GOT3 (cell line): ENCODE data around the gene CKS1B.
"Not testable (repeated sequence)": the region's sequence is repeated elsewhere in the genome, so short reads cannot be mapped to it uniquely, and the experiment has no call there.

Experiments used
- DNase-seq: peaks from one replicate; lab custom pipeline; 2025; ENCODE audit warnings: mixed read lengths; lab: John Stamatoyannopoulos, UW

The CKS1B gene

DNA sequence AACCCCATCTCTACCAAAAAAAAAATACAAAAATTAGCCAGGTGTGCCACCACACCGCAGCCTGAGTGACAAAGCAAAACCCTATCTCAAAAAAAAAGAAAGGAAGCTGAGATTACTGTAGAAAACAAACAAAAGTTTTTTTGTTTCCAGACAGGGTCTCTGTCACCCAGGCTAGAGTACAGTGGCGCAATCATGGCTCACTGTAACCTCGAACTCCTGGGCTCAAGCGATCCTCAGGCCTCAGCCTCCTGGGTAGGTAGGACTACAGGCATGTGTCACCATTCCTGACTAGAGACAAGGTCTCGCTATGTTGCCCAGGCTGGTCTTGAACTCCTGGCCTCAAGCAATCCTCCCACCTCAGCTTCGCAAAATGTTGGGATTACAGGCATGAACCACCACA lies 10.1 kb upstream of the CKS1B start:
- no peak for DNase-seq

DNA sequence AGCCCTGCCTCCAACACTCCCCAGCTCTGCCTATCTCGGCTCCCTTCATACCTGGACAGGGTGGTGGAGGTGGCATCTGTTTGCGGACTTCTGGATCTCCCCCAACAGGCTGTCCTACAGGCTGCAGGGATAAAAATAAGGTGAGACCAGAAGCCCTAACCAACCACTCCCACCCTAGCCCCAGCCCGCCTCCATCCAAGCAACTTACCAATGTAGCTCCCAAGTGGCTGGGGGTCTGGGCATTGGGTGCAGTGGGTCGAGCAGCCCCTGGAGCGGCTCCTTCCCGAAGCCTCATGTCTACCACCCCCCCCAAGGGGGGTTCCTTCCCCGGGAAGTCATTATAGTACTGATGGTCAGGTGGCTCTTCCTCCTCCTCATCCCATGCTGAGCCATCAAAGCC lies 8.4 kb upstream of the CKS1B start:
- no peak for DNase-seq

DNA sequence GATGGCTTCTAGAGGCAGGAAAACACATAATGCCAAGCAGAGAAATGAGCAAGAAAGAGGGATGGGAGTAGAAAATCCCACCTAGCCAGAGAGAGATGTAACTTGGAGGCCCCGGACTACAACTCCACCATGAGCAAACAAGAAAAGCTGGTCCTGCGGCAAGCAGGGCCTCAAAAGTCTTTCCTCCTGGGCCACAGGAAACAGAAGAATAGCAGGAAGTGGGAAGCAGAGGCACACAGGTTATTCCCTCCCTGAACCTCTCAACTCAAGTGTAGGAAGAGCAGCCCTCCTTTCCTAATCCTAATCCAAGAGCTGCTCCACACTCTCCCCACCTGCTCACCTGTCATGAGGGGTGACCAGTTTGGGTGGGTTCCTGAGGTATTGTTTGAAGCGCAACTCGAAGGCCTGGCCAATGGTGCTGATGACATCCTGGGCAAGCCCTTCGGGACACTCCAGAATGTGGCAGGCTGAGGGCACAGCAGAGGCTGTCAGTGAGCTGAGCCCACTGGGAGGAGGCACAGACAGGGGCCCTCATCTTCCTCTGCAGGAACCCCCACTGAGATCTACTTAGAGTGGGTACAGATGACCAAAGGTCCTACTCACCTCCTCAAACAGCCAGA lies 7.0 kb upstream of the CKS1B start:
- no peak for DNase-seq

DNA sequence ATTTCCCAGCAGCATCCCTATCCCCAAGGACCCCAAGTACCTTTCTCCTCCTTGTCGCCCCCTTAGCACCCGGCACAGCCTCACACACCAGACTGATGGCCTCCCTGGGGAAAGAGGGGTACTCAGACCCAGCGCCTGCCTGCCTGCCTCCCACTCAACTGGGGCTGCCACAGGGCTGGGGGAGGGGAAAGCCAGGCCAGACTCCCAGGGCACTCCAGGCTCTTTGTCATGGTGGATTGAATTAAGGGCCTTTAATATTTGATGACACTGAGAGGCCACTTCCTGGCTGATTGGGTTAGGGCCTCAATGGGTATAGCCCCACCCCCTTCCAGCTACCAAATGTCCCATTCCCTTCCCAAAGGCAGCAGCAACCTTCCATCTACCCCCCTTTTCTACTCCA lies 5.8 kb upstream of the CKS1B start:
- no peak for DNase-seq

DNA sequence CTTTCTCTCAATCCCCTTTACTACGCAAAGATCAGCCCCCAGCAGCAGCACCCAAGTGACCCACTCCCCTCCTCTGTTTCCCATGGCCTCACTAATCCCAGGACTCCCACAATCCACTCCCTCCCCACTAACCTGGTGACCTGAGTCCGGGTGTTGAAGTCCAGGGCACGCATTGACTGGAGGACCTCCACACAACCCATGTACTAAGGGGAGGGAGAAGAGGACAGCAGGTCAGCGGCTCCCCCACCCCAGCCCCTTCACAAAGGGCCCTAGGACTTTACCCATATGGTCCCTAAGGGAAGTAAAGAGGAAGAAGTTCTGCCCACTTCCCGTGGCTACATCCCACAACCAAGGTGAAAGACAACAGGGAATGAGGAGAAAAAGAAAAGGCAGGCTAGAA lies 5.2 kb upstream of the CKS1B start:
- no peak for DNase-seq

DNA sequence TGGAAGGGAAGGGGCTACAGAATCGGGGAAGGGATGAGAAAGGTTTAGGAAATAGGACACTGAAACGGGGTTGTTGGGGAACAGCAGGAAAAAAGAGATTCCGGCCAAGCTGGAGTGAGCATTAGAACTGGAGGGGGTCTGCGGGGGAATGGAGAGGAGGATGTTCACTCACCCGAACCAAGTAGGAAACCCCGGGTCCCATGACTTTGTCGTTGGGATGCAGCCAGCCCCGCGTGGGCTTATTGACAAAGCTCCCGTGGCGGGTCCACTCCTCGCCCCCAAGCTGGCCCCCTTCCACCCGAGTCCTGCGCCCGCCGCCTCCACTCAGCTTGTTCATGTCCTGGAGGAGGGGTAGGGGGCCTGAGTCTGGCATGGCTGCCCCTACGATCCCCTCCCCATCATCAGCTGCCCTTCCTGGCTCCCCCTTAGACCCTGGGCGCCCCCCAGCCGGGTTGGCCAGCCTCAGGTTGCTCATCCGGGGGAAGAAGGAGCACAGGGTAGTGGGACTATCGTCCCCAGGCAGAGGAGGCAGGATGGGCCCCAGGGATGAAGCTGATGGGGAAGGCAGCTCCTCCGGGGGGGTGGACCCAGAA lies 4.5 kb upstream of the CKS1B start:
- no peak for DNase-seq

DNA sequence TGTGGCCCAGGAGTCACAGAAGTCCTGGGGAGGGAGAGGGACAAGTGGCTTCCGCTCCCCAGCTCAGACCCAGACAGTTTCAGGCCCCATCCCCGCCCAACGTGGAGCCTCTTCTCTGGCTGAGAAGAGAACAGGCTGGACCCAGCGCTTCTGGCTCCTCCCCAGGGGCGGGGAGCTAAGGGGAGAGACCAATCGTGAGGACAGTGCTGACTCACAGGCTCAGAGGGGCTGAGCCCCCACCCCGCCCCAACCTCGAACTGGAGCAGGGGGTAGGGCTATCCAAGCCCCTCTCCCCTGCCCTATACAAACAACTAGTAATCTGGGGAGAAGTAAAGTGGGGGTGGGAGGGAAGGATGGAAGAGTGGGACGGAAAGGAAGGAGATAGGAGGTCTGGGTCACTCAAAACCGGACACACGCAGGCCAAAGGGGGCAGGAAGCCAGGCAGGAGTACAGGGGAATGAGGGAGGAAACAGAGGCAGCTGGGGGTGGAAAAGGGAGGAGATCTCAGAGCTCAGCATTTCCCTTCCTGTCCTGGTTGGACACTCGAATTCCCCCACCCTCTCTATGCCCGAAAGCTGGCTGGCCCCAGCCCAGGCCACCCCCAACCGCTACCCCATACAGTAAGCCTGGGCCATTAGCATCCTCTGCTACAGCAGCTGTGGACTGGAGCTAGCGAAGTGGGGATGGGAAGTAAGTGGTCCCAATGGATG lies 3.7 kb upstream of the CKS1B start, which contains the start of gene SHC1:
Gene SHC1 (minus strand): TSS at position 117 of the 710 bp plus-strand sequence. CDS start 221 bp downstream, outside the sequence.
- DNase-seq: peak; percentile 69

DNA sequence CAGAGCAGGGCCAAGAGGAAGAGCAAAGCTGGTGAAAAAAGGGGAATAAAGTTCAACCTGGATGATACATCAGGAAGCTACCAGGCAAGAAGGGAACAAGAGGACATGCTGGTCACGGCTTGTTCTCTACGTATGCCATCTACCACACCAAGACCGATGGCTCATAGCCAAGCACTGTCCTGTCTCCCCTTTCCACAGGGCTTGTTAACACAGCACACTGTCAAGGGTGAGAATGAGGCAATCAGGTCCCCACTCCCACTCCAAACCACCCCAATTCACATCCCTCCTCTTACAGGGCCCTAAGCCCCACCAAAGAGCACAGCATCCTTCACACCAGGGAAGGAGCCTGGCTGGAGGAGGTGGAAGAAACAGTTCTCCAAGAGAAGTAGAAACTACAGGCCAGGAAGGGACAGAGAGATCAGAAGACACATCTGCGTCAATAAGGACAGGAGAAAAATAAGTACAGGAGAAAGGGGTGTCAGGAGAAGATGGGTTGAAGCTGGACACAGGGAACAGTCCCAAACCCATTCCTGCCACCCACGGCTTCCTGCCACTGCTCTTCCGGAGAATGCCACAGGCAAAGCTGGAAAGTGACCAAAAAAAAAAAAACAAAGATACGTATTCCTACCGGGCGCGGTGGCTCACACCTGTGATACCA lies 3.0 kb upstream of the CKS1B start:
- no peak for DNase-seq

DNA sequence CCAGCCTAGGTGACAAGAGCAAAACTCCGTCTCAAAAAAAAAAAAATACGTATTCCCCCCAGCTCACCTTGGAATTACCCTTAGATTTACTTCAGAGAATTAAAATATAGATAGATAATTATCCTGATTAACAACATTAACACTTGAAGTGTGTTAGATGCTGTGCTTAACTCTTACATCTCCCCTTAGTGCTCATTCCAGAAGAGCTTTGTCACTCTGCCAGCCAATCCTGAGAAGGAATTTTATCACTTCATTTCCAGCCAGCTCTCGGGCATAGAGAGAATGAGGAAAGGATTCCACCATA lies 2.3 kb upstream of the CKS1B start:
- DNase-seq: no peak

DNA sequence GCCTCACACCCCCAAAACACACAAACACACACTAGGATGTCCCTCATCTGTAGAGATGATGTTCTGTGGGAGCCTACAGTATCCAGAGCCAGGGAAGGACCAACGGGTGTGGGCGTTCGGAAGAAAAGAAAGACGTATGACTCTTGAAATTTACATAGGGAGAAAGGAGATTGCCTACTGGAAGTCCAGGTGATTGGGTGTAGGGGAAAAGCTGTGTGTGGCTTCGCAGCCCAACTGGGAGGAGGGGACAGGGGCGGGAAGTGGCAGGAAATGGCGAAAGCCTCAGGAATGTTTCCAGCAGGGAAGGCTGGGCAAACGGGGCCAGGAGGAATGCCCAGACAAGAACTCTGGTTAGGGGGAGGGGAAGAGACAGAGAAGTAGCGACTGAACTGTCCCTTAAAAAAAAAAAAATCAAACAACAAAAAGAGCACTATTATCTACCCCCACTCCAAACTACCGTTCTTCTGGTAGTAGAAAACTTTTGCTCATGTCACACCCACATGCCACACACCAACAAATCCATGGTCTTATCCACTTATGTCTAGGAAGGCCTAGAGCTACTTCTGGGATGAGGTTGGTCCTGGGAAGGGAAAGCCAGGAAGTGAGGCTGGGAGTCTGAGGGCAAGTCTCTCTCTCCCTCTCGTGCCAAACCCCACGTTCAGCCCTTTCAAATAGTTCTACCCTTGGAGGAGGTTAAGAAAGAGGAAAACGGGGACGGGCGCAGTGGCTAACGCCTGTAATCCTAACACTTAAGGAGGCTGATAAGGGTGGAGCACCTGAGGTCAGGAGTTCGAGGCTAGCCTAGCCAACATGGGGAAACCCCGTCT lies 1.8 kb upstream of the CKS1B start:
- no peak for DNase-seq

DNA sequence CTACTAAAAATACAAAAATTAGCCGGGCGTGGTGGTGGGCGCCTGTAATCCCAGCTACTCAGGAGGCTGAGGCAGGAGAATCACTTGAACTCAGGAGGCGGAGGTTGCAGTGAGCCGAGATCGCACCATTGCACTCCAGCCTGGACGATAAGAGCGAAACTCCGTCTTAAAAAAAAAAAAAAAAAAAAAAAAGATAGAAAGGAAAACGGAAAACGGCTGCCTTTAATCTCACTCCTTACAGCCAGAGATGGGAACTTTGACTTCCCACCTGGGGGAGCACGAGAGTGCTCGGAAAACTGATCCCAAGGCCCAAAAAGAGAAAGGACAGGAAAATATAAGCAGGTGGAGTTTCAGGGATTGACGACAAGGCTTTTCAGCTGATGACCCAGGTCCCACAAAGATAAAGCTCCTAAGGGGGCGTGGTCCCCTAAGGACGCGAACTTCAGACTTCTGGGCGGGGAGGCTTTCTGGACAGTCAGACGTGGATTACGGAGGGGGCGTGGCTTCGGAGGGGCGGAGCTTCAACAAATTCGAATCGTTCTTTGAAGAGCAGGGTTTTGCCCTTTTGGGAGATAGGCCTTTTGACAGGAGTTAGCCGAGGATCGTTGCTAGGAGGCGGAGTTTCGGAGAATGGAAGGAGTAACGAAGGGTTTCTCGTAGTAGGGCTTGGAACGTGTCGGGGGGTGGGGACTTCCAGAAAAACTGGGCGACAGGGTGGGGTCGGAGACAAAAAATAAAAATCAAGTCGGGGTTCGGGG lies 958 bp upstream of the CKS1B start:
- peak; percentile 71 for DNase-seq

DNA sequence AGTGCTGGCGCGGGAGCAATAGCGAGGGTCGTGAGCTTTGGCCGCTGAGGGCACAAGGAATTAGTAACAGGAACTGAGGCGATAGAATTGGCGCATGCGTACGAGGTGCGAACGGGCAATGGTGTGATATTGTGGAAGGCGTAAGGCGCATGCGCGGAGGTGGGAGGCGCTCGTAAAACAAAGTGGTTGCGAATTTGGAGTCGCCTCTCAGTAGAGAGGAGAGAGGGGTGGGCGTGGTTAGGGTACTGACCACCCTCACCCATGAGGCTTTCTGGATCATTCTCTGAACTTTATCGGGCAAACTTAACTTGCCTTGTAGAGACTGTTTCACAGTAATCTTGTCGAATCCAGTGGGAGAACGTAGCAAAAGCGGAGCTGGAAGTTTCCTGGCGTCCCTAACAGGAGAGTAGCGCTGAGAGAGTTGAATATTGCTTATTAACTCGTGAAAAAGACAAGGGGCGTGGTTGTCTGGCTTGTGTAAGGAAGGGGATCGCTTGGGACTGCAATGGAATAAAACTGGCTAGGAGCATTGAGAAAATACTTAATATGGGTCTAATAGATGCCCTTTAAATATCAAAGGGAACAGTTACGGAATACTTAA lies 427 bp downstream of the CKS1B start:
- DNase-seq: peak; percentile 92

DNA sequence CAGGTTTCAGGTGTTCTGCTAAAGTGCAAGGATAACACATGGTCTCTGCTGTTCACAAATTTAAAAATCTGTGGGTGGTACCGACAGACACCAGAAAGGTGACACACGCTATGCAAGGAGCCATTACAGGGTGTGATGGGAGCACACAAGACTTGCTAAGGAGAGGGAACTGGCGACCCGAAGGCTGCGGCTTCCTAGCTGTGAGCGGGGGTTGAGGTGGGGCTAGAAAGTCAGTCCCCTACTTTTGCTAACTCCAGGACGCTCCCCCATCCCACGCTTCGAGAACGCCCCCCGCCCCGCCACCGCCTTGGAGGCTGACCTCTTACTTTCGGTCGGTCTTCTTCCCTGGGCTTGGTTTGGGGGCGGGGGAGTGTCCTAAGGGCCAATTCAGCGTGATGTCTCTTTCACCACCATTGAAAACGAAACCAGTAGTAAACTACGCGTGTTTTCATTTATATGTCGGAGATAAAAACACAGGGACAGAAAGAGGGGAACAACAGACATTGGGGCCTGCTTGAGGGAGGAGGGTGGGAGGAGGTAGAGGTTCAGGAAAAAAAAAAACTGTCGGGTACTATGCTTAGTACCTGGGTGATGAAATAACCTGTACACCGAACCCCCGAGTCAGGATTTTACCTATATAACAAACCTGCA lies 1.1 kb downstream of the CKS1B start:
- DNase-seq: no peak

DNA sequence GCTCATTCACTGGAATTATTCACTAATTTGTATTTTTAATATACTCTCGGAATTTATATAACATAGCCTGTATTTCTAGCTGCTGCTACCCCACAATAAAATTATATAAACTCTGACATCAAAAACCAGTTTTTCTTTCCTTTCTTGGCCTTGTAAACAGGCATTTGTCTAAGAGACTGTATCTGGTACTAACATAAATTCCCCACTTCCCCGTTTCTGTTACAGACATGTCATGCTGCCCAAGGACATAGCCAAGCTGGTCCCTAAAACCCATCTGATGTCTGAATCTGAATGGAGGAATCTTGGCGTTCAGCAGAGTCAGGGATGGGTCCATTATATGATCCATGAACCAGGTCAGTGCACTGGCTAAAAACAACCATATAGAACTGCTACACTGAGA lies 3.3 kb downstream of the CKS1B start:
- DNase-seq: not testable (repeated sequence)

DNA sequence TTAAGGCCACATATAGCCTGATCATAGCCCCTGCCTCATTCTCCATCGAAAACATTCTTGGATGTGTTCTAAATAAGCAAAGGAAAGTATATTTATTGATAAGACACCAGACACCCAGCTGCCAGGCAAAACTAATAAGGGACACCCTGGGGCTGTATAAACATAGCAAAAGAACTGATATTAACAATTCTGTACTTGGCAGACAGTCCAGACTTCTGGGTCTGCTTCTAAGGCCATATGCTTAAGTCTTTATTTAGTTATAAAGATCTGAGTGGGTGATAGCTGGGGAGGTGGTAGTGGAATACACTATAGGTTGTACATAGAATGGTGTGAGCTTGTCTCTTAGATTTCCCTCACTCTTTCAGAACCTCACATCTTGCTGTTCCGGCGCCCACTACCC lies 3.9 kb downstream of the CKS1B start:
- DNase-seq: no peak

DNA sequence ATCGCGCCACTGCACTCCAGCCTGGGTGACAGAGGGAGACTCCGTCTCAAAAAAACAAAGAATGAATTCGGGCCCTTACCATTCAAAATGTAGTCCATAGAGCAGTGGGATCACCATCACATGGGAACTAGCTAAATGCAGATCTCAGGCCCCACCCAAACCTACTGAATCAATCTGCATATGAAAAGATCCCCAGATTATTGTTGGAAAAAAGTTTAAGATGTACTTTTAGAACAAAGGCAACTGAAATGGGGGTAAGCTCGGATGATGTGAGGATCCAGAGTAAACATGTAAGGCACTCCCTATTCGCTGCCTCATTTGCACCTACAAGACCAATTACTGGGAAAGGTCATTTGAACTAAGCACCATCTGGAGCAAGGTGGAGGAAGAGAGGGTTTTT lies 7.9 kb downstream of the CKS1B start:
- DNase-seq: no peak

DNA sequence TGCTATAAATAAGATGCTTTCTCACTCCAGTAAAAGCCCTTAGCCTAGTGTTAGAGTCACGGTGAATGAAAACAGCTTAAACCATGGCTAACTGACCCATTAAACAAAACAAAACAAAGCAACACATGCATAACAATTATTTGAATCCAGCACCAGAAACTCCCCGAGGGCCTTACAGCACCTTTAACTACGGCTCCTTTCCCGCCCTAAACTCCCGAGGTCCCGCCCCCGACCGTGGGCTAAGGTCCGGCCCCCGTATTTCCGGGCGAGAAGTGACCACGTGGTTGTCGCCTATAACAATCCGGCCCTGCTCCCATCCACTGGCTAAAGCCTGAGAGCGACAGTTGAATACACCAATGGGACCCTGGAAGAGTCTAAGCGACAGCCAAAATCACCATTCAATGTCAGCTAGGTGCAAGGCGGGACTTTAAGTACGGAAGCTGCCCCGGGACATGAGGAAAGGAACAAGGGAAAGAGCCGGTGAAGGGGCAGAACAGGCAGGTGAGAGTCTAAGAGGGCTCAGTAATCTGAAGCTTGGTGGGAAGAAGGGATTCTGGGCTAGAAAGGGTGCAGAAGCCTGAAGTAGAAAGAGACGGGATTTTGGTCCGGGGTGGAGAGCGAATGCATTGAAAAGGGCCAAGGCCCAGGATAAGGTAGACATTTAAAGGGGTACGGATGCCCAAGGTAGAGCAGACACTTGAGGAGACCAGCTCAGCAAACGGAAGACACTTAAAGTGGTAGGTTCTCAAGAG lies 8.6 kb downstream of the CKS1B start, which contains the start of gene FLAD1:
Gene FLAD1 (plus strand): TSS at position 448 of the 752 bp plus-strand sequence. CDS start 351 bp downstream, outside the sequence.
- DNase-seq: peak; percentile 84

DNA sequence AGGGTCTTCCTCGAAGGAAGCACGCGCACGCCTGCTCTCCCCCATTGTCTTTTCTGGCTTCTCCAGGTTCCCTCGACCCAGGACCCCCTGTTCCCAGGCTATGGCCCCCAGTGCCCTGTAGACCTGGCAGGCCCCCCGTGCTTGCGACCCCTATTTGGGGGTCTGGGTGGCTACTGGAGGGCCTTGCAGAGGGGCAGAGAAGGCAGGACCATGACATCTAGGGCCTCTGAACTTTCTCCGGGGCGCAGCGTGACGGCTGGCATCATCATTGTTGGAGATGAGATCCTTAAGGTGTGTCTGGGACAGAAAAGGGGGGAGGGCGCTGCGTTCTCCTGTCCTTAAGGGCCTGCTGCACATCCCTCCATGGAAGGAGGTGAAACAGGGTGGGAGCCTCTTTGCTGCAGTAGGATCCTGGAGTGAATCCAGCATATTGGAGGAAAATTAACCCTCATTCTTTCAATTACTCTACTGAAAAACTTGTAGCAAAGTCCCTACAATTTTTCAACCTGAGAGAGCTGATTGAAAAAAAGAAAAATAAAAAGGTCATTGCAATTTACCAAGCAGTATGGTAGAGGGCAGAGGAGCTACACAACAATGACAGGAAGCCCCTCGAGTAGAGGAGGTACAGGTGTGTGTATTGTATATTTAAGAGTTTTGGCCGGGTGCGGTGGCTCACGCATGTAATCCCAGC lies 9.4 kb downstream of the CKS1B start:
- DNase-seq: no peak

DNA sequence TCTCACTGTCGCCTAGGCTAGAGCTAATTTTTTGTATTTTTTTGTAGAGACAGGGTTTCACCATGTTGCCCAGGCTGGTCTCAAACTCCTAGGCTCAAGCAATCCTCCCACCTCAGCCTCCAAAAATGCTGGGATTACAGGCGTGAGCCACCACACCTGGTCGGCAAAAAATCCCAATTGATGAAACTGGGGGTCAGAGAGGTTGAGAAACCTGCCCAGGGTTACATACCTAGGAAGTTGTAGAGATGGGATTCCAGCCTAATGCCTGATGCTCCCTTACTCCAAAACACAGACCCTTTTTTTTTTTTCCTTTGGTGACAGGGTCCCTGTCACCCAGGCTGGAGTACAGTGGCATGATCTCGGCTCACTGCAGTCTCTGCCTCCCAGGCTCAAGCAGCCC lies 12.3 kb downstream of the CKS1B start:
- not testable (repeated sequence) for DNase-seq
